ENCODE data around the gene KRTAP4-5.
"Not testable (repeated sequence)": the region's sequence is repeated elsewhere in the genome, so short reads cannot be mapped to it uniquely, and the experiment has no call there.

DNA sequence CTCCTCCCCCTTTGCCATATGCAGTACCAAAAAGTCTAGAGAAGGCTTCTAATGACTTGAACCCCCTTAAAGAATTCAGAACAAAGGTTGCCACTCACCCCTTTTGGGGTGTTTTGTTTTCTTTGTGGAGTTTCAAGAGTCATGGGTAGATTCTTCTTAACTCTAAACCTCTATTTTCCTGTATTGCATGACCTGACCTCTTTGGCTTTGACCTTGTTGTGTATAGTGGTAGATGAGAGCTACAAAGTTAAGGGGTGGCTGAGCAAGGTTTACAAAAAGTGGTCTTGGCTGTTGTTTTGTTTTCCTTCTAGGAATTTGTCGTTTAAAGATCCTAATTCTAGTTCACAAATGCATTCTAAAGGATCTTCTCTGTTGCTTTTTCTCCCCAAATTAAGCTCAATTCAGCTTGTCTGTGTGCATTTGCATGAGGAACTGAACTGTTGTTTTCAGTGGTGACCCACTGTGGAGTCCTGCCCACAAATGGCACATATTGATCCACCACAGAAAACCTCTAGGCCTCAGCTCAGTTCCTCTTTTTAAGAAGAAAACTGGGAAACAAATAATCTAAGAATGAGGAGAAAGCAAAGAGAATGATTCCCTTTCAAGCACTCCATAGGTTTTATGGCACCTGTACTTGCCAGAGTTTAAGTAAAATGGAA is 40.8 kb downstream of the KRTAP4-5 start:
- TF ChIP-seq, protein P1, sequence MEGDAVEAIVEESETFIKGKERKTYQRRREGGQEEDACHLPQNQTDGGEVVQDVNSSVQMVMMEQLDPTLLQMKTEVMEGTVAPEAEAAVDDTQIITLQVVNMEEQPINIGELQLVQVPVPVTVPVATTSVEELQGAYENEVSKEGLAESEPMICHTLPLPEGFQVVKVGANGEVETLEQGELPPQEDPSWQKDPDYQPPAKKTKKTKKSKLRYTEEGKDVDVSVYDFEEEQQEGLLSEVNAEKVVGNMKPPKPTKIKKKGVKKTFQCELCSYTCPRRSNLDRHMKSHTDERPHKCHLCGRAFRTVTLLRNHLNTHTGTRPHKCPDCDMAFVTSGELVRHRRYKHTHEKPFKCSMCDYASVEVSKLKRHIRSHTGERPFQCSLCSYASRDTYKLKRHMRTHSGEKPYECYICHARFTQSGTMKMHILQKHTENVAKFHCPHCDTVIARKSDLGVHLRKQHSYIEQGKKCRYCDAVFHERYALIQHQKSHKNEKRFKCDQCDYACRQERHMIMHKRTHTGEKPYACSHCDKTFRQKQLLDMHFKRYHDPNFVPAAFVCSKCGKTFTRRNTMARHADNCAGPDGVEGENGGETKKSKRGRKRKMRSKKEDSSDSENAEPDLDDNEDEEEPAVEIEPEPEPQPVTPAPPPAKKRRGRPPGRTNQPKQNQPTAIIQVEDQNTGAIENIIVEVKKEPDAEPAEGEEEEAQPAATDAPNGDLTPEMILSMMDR (IDR thresholded peaks at IDR 0.05; ENCODE audit: insufficient read depth, low read length), result not testable (repeated sequence)
- TF ChIP-seq POLR2AphosphoS5, GABPA (IDR thresholded peaks at IDR 0.05; ENCODE audit: low read depth): not testable (repeated sequence)
- TF ChIP-seq, protein P2, sequence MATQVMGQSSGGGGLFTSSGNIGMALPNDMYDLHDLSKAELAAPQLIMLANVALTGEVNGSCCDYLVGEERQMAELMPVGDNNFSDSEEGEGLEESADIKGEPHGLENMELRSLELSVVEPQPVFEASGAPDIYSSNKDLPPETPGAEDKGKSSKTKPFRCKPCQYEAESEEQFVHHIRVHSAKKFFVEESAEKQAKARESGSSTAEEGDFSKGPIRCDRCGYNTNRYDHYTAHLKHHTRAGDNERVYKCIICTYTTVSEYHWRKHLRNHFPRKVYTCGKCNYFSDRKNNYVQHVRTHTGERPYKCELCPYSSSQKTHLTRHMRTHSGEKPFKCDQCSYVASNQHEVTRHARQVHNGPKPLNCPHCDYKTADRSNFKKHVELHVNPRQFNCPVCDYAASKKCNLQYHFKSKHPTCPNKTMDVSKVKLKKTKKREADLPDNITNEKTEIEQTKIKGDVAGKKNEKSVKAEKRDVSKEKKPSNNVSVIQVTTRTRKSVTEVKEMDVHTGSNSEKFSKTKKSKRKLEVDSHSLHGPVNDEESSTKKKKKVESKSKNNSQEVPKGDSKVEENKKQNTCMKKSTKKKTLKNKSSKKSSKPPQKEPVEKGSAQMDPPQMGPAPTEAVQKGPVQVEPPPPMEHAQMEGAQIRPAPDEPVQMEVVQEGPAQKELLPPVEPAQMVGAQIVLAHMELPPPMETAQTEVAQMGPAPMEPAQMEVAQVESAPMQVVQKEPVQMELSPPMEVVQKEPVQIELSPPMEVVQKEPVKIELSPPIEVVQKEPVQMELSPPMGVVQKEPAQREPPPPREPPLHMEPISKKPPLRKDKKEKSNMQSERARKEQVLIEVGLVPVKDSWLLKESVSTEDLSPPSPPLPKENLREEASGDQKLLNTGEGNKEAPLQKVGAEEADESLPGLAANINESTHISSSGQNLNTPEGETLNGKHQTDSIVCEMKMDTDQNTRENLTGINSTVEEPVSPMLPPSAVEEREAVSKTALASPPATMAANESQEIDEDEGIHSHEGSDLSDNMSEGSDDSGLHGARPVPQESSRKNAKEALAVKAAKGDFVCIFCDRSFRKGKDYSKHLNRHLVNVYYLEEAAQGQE (IDR thresholded peaks at IDR 0.05; ENCODE audit: insufficient replicate concordance, low read depth), result not testable (repeated sequence)
